Neutrophil (primary cell): ENCODE measurements around the gene SNAI3.
A peak's percentile ranks its signal among the peaks of the same experiment; 100 is the strongest.

Source experiments
- H3K27ac ChIP-seq: fragments of 200-600 bp; sonication (generic); 2 replicates; pipeline ENCODE4 v1.5.1; 2016; ENCODE audit warnings: mild to moderate bottlenecking, moderate library complexity
- H3K27me3 ChIP-seq: fragments of 200-600 bp; sonication (generic); 2 replicates; pipeline ENCODE4 v1.6.0; 2016; ENCODE audit warnings: mild to moderate bottlenecking
- H3K36me3 ChIP-seq: fragments of 200-600 bp; sonication (generic); 2 replicates; pipeline ENCODE4 v1.5.1; 2017
- H3K4me1 ChIP-seq, 2 experiments: fragments of 200-600 bp in 1 of 2; sonication (generic) in 1 of 2; 1 replicate in 1 of 2; 2 replicates in 1 of 2; pipeline versions ENCODE4 v1.5.1 to v1.6.1; 2013 to 2016; ENCODE audit warnings: low read depth in 1 of 2, low read length in 1 of 2, mild to moderate bottlenecking in 1 of 2, moderate library complexity in 1 of 2; ENCODE audit not compliant: control insufficient read depth in 1 of 2, insufficient read depth in 1 of 2
- H3K4me3 ChIP-seq, 2 experiments: fragments of 200-600 bp in 1 of 2; sonication (generic) in 1 of 2; 1 replicate in 1 of 2; 2 replicates in 1 of 2; pipeline ENCODE4 v1.5.1; 2013 to 2016; ENCODE audit warnings: low read depth in 1 of 2, low read length in 1 of 2, mild to moderate bottlenecking in 1 of 2, moderate library complexity in 1 of 2
- H3K9me3 ChIP-seq: fragments of 200-600 bp; sonication (generic); 2 replicates; pipeline ENCODE4 v1.5.1; 2016
- CTCF ChIP-seq: fragments of 200-600 bp; sonication (generic); IDR thresholded peaks from 2 replicates; pipeline ENCODE4 v1.5.1; 2016; ENCODE audit warnings: antibody characterized with exemption

SNAI3 gene

GRCh38 chr16:88636488-88637265 is 49.6 kb downstream of the SNAI3 start:
- Histone ChIP-seq H3K27ac (no peak overlapping the region), H3K9me3 (no peaks in the 10 kb centered on the region), H3K4me3 (no peak overlapping the region), H3K4me1 (peaks cover 28 to 34% of the 10 kb centered on the region in 2 experiments), H3K27me3 (peaks cover 74% of the 10 kb centered on the region), H3K36me3 (peaks cover 10% of the 10 kb centered on the region)
- no peak for TF ChIP-seq CTCF

GRCh38 chr16:88635671-88636319 is 50.5 kb downstream of the SNAI3 start:
- H3K36me3 ChIP-seq: peaks cover 19% of the 10 kb centered on the region
- no peak overlapping the region for H3K4me3 ChIP-seq
- no peak overlapping the region for H3K27ac ChIP-seq
- no peaks in the 10 kb centered on the region for H3K9me3 ChIP-seq
- peaks cover 71% of the 10 kb centered on the region for H3K27me3 ChIP-seq
- TF ChIP-seq CTCF: no peak
- H3K4me1 ChIP-seq: peaks cover 28 to 34% of the 10 kb centered on the region in 2 experiments

- no peak for TF ChIP-seq CTCF
- H3K9me3 ChIP-seq: no peaks in the 10 kb centered on the region
- peaks cover 25% of the 10 kb centered on the region for H3K36me3 ChIP-seq
- peaks cover 28 to 34% of the 10 kb centered on the region in 2 experiments for H3K4me1 ChIP-seq
- H3K4me3 ChIP-seq: peak overlapping the region; percentile 51 to 63
- peak overlapping the region; percentile 9 for H3K27ac ChIP-seq
- peaks cover 64% of the 10 kb centered on the region for H3K27me3 ChIP-seq
These were observed 51.2 kb downstream of the SNAI3 start for GRCh38 chr16:88634994-88635670.

GRCh38 chr16:88634141-88634993 is 51.9 kb downstream of the SNAI3 start:
- Histone ChIP-seq H3K4me1 (peaks cover 28 to 34% of the 10 kb centered on the region in 2 experiments), H3K27me3 (peaks cover 56% of the 10 kb centered on the region), H3K9me3 (no peaks in the 10 kb centered on the region), H3K4me3 (peak overlapping the region; percentile 51 to 63), H3K27ac (peak overlapping the region; percentile 9), H3K36me3 (peaks cover 33% of the 10 kb centered on the region)
- no peak for TF ChIP-seq CTCF

GRCh38 chr16:88633684-88634140 is 52.6 kb downstream of the SNAI3 start:
- H3K9me3 ChIP-seq: no peaks in the 10 kb centered on the region
- H3K27me3 ChIP-seq: peaks cover 50% of the 10 kb centered on the region
- TF ChIP-seq CTCF: no peak
- peaks cover 23 to 27% of the 10 kb centered on the region in 2 experiments for H3K4me1 ChIP-seq
- peak overlapping the region; percentile 9 for H3K27ac ChIP-seq
- peaks cover 37% of the 10 kb centered on the region for H3K36me3 ChIP-seq
- H3K4me3 ChIP-seq: peak overlapping the region; percentile 51 to 63
